ENCODE results near the gene PNKD. TPM values are rescaled to one million over a fixed set of nuclear protein-coding genes. Genes with fewer than 3 reads are reported as not detected.

PNKD gene
- total RNA-seq, 1 experiment from 2014 or later, result 49.8 TPM

GRCh38 chr2:218367415-218368149 lies 97.3 kb downstream of the PNKD start (continued):
- TF ChIP-seq MLX (CRISPR knock-in tag; IDR thresholded peaks at IDR 0.05) (no peak), SMAD3 (CRISPR knock-in tag; IDR thresholded peaks at IDR 0.05; ENCODE audit: borderline replicate concordance) (no peak), ZNF671 (CRISPR knock-in tag; IDR thresholded peaks at IDR 0.05) (no peak), OVOL2 (CRISPR knock-in tag; IDR thresholded peaks at IDR 0.05; ENCODE audit: borderline replicate concordance) (no peak), ATF2 (CRISPR knock-in tag; IDR thresholded peaks at IDR 0.05; ENCODE audit: borderline replicate concordance, low read depth) (no peak), ZNF532 (CRISPR knock-in tag; IDR thresholded peaks at IDR 0.05; ENCODE audit: borderline replicate concordance) (no peak), NFYB (CRISPR knock-in tag; conservative IDR thresholded peaks at IDR 0.05; ENCODE audit: low read depth) (no peak), E2F5 (CRISPR knock-in tag; IDR thresholded peaks at IDR 0.05) (no peak), PRRX2 (CRISPR knock-in tag; IDR thresholded peaks at IDR 0.05) (no peak), HMGA2 (CRISPR knock-in tag; IDR thresholded peaks at IDR 0.05) (no peak), ATF3 (CRISPR knock-in tag; conservative IDR thresholded peaks at IDR 0.05) (no peak), TP53 (CRISPR knock-in tag; IDR thresholded peaks at IDR 0.05) (no peak), RELA (CRISPR knock-in tag; IDR thresholded peaks at IDR 0.05; ENCODE audit: borderline replicate concordance) (no peak), FOXK1 (CRISPR knock-in tag; IDR thresholded peaks at IDR 0.05) (no peak; the same call in none of the 2 replicates), TCF7 (CRISPR knock-in tag; IDR thresholded peaks at IDR 0.05; ENCODE audit: low read depth) (no peak), CREB1 (CRISPR knock-in tag; IDR thresholded peaks at IDR 0.05) (no peak), JUN (CRISPR knock-in tag; IDR thresholded peaks at IDR 0.05) (no peak), TEAD1 (CRISPR knock-in tag; IDR thresholded peaks at IDR 0.05) (no peak), NR3C1 (CRISPR knock-in tag; conservative IDR thresholded peaks at IDR 0.05; ENCODE audit: low read depth) (no peak), ZNF263 (CRISPR knock-in tag; IDR thresholded peaks at IDR 0.05; ENCODE audit: low read depth) (no peak), AFF4 (CRISPR knock-in tag; IDR thresholded peaks at IDR 0.05; ENCODE audit: borderline replicate concordance) (no peak), FOXJ3 (CRISPR knock-in tag; IDR thresholded peaks at IDR 0.05; ENCODE audit: borderline replicate concordance) (no peak), ATF6 (CRISPR knock-in tag; IDR thresholded peaks at IDR 0.05) (no peak)

Data from WTC11 (cell line).